Measurements from ENCODE around the gene COPS4.
"Not testable (repeated sequence)": the region's sequence is repeated elsewhere in the genome, so short reads cannot be mapped to it uniquely, and the experiment has no call there.

Gene COPS4

GRCh38 chr4:83024233-83024632 lies 10.8 kb upstream of the COPS4 start:
- no peak for DNase-seq

GRCh38 chr4:83025563-83025962 lies 9.4 kb upstream of the COPS4 start:
- no peak for DNase-seq

- DNase-seq, result no peak
Measured at GRCh38 chr4:83028976-83029375, 6.0 kb upstream of the COPS4 start.

- no peak for DNase-seq
Measured at GRCh38 chr4:83029688-83030087, 5.3 kb upstream of the COPS4 start.

- DNase-seq, result no peak
Measured at GRCh38 chr4:83036991-83037665, 2.1 kb downstream of the COPS4 start.

GRCh38 chr4:83040269-83040668 lies 5.3 kb downstream of the COPS4 start:
- DNase-seq, result no peak

- not testable (repeated sequence) for DNase-seq
Measured at GRCh38 chr4:83043157-83043556, 8.2 kb downstream of the COPS4 start.

GRCh38 chr4:83043801-83044407 lies 8.9 kb downstream of the COPS4 start:
- DNase-seq, result no peak

GRCh38 chr4:83046693-83047473 lies 11.9 kb downstream of the COPS4 start:
- DNase-seq, result no peak

GRCh38 chr4:83048781-83049180 lies 13.8 kb downstream of the COPS4 start:
- not testable (repeated sequence) for DNase-seq

GRCh38 chr4:83054928-83055327 lies 19.9 kb downstream of the COPS4 start:
- no peak for DNase-seq

GRCh38 chr4:83062739-83063138 lies 27.8 kb downstream of the COPS4 start:
- DNase-seq, result no peak

GRCh38 chr4:83065266-83065665 lies 30.3 kb downstream of the COPS4 start:
- DNase-seq, result no peak

GRCh38 chr4:83067058-83067639 lies 32.2 kb downstream of the COPS4 start:
- no peak for DNase-seq

- no peak for DNase-seq
Measured at GRCh38 chr4:83071116-83071515, 36.1 kb downstream of the COPS4 start.

- DNase-seq, result no peak
Measured at GRCh38 chr4:83074086-83074704, 39.2 kb downstream of the COPS4 start.

- DNase-seq, result not testable (repeated sequence)
Measured at GRCh38 chr4:83074783-83075182, 39.8 kb downstream of the COPS4 start.

GRCh38 chr4:83075311-83076095 lies 40.5 kb downstream of the COPS4 start:
- DNase-seq, result no peak

- no peak for DNase-seq
Measured at GRCh38 chr4:83080561-83080960, 45.6 kb downstream of the COPS4 start.

GRCh38 chr4:83082777-83083176 lies 47.8 kb downstream of the COPS4 start:
- DNase-seq, result no peak

- DNase-seq, result no peak
Measured at GRCh38 chr4:83083925-83084475, 49.0 kb downstream of the COPS4 start.

- not testable (repeated sequence) for DNase-seq
Measured at GRCh38 chr4:83084956-83085355, 50.0 kb downstream of the COPS4 start.
